Left ventricle myocardium inferior (tissue), 1 donor: ENCODE results near the gene MALAT1. TPM values are rescaled to one million over a fixed set of nuclear protein-coding genes. Genes with fewer than 3 reads are reported as not detected.
"Not testable (repeated sequence)": the region's sequence is repeated elsewhere in the genome, so short reads cannot be mapped to it uniquely, and the experiment has no call there.

Experiments used
- DNase-seq: peaks from one replicate; pipeline ENCODE4 v3.0.0-alpha.2; 2020
- H3K27ac ChIP-seq: fragments of 200-600 bp; replicated peaks from 2 replicates; pipeline ENCODE4 v1.8.0; 2021
- H3K27me3 ChIP-seq: fragments of 200-600 bp; 2 replicates; pipeline ENCODE4 v1.8.0; 2021; ENCODE audit warnings: low read depth
- H3K36me3 ChIP-seq: fragments of 200-600 bp; 2 replicates; pipeline ENCODE4 v1.8.0; 2021
- H3K4me1 ChIP-seq: fragments of 200-600 bp; 2 replicates; pipeline ENCODE4 v1.8.0; 2021
- H3K4me3 ChIP-seq: fragments of 200-600 bp; 2 replicates; pipeline ENCODE4 v1.8.0; 2021; ENCODE audit warnings: mild to moderate bottlenecking, moderate library complexity
- H3K9me3 ChIP-seq: fragments of 200-600 bp; replicated peaks from 2 replicates; pipeline ENCODE4 v1.8.0; 2021
- CTCF ChIP-seq: fragments of 200-600 bp; IDR thresholded peaks from 2 replicates; pipeline ENCODE4 v1.8.0; 2021; ENCODE audit warnings: antibody characterized with exemption, mild to moderate bottlenecking, borderline replicate concordance
- intact Hi-C: fragments of 100-400 bp; cut with micrococcal nuclease; formaldehyde crosslinking; loops from one replicate; pipeline ENCODE4 v1.11.0; 2022
- total RNA-seq: library from RNA; stranded (reverse); fragmentation: NEBNext Ultra II Directional; extraction: Animal tissue kit (Norgen Biotek cat#: 25700); gene quantifications from one replicate; pipeline ENCODE4 v1.2.1, GENCODE V29; 2021
- donor health status: DM: no; HTN: yes; CAD: no; lungs with severe emphysema.

MALAT1 gene
- total RNA-seq, 1 donor from 2014 or later = 6,576 TPM

- H3K27ac ChIP-seq, intact Hi-C loops, H3K9me3 ChIP-seq, H3K4me3 ChIP-seq, H3K27me3 ChIP-seq: not testable (repeated sequence)
- H3K36me3 ChIP-seq = peaks cover 20% of the 10 kb centered on the region
- DNase-seq = peak; percentile 13
- peaks cover 30% of the 10 kb centered on the region for H3K4me1 ChIP-seq
These were observed 24.1 kb downstream of the MALAT1 start for GRCh38 chr11:65522718-65523630.

- H3K27ac ChIP-seq, H3K27me3 ChIP-seq, H3K9me3 ChIP-seq, intact Hi-C loops, DNase-seq, H3K4me3 ChIP-seq: not testable (repeated sequence)
- H3K4me1 ChIP-seq = peaks cover 30% of the 10 kb centered on the region
- peaks cover 23% of the 10 kb centered on the region for H3K36me3 ChIP-seq
These were observed 24.8 kb downstream of the MALAT1 start for GRCh38 chr11:65523631-65523968.

- TF ChIP-seq CTCF = no peak
- Histone ChIP-seq H3K4me1 (peaks cover 30% of the 10 kb centered on the region), H3K4me3 (peak overlapping the region; percentile 100), H3K9me3 (no peaks in the 10 kb centered on the region), H3K36me3 (peaks cover 28% of the 10 kb centered on the region), H3K27me3 (no peaks in the 10 kb centered on the region), H3K27ac (peak overlapping the region; percentile 73)
- peak; percentile 52 for DNase-seq
- intact Hi-C loops = no loop called here
These were observed 25.3 kb downstream of the MALAT1 start for GRCh38 chr11:65524014-65524740.

GRCh38 chr11:65524741-65525545, 26.1 kb downstream of the MALAT1 start, which contains the start of gene SCYL1:
Gene SCYL1 (plus strand): TSS chr11:65525083. CDS start chr11:65525154, 71 bp downstream.
- peak within 1 kb of the TSS; percentile 95 for H3K27ac ChIP-seq
- TF ChIP-seq CTCF = no peak
- peaks cover 35% of the 10 kb centered on the region for H3K36me3 ChIP-seq
- intact Hi-C loops = no loop called here
- DNase-seq = peak; percentile 82
- H3K4me1 ChIP-seq = peaks cover 30% of the 10 kb centered on the region
- H3K27me3 ChIP-seq = no peaks in the 10 kb centered on the region
- H3K9me3 ChIP-seq = no peaks in the 10 kb centered on the region
- peak within 1 kb of the TSS; percentile 100 for H3K4me3 ChIP-seq

- DNase-seq = no peak
These were observed 27.0 kb downstream of the MALAT1 start for GRCh38 chr11:65525546-65526480.

More at GRCh38 chr11:65525546-65526480, 27.0 kb downstream of the MALAT1 start:
- Histone ChIP-seq H3K9me3 (no peaks in the 10 kb centered on the region), H3K4me1 (peaks cover 30% of the 10 kb centered on the region), H3K27me3 (no peaks in the 10 kb centered on the region), H3K27ac (peak overlapping the region; percentile 95), H3K36me3 (peaks cover 44% of the 10 kb centered on the region), H3K4me3 (peak overlapping the region; percentile 100)
- TF ChIP-seq CTCF = no peak
- intact Hi-C loops = no loop called here
